CD4-positive, alpha-beta memory T cell (primary cell): Measurements from ENCODE around the gene MYPOP. TPM values are rescaled to one million over a fixed set of nuclear protein-coding genes. Genes with fewer than 3 reads are reported as not detected.
A peak's percentile ranks its signal among the peaks of the same experiment; 100 is the strongest.

Experiments
- CTCF ChIA-PET: fragments of 350-600 bp; sonication (Branson Sonifier 250); formaldehyde crosslinking; loops from one replicate; lab custom pipeline; 2021; ENCODE audit warnings: inconsistent platforms; ENCODE audit not compliant: partially characterized antibody; lab: Charles Lee
- POLR2A ChIA-PET: fragments of 350-600 bp; sonication (Branson Sonifier 250); formaldehyde crosslinking; loops from one replicate; lab custom pipeline; 2021; ENCODE audit not compliant: partially characterized antibody; lab: Charles Lee
- DNase-seq, 5 donors: peaks; one replicate each; pipeline versions ENCODE4 v3.0.0 to v3.0.0-alpha.2; 2020 to 2022; ENCODE audit warnings: mixed read lengths in 1 of 5
- H3K27ac ChIP-seq: one replicate; pipeline ENCODE4 v1.7.0; 2013; ENCODE audit warnings: low read depth, low read length
- H3K27me3 ChIP-seq: 2 replicates; pipeline ENCODE4 v1.7.0; 2013; ENCODE audit warnings: mild to moderate bottlenecking, low read length, moderate library complexity; ENCODE audit not compliant: insufficient read depth
- H3K36me3 ChIP-seq: 2 replicates; pipeline ENCODE4 v1.7.0; 2013; ENCODE audit warnings: mild to moderate bottlenecking, low read length, moderate library complexity; ENCODE audit not compliant: insufficient read depth
- H3K4me1 ChIP-seq: 2 replicates; pipeline ENCODE4 v1.7.0; 2013; ENCODE audit warnings: mild to moderate bottlenecking, low read length, moderate library complexity; ENCODE audit not compliant: insufficient read depth
- H3K4me3 ChIP-seq, 2 donors: one replicate each; pipeline ENCODE4 v1.7.0; 2013; ENCODE audit warnings: low read length in 2 of 2, mild to moderate bottlenecking in 1 of 2
- H3K9me3 ChIP-seq, 2 donors: one replicate each; pipeline ENCODE4 v1.7.0; 2013; ENCODE audit warnings: low read length in 2 of 2, control low read depth in 1 of 2; ENCODE audit not compliant: control insufficient read depth in 1 of 2
- H3K27ac Mint-ChIP-seq, 7 donors: one replicate each; pipeline ENCODE4 v1.8.0; 2020 to 2021; ENCODE audit warnings: mixed read lengths in 7 of 7, mild to moderate bottlenecking in 6 of 7, inconsistent platforms in 3 of 7, moderate library complexity in 3 of 7
- H3K27me3 Mint-ChIP-seq, 2 donors: one replicate each; pipeline ENCODE4 v1.8.0; 2020 to 2021; ENCODE audit warnings: mixed read lengths in 2 of 2
- H3K36me3 Mint-ChIP-seq, 2 donors: one replicate each; pipeline ENCODE4 v1.8.0; 2020 to 2021; ENCODE audit warnings: mixed read lengths in 2 of 2, inconsistent platforms in 1 of 2, mild to moderate bottlenecking in 1 of 2
- H3K4me1 Mint-ChIP-seq, 4 donors: one replicate each; pipeline ENCODE4 v1.8.0; 2020 to 2021; ENCODE audit warnings: mixed read lengths in 4 of 4, mild to moderate bottlenecking in 1 of 4
- H3K4me3 Mint-ChIP-seq, 8 donors: one replicate each; pipeline ENCODE4 v1.8.0; 2020 to 2021; ENCODE audit warnings: mixed read lengths in 8 of 8, mild to moderate bottlenecking in 7 of 8, moderate library complexity in 6 of 8, inconsistent platforms in 3 of 8
- H3K9me3 Mint-ChIP-seq, 8 donors: one replicate each; pipeline ENCODE4 v1.8.0; 2020 to 2021; ENCODE audit warnings: mixed read lengths in 8 of 8, mild to moderate bottlenecking in 5 of 8, inconsistent platforms in 3 of 8, moderate library complexity in 1 of 8
- intact Hi-C: fragments of 100-400 bp; cut with micrococcal nuclease; formaldehyde crosslinking; loops from one replicate; pipeline ENCODE4 v1.15.1; 2023
- polyA plus RNA-seq, 2 donors: library from polyadenylated mRNA; unstranded; fragments of 300-500 nt; fragmentation: Illumina TruSeq; gene quantifications; one replicate each; pipeline ENCODE4 v1.2.3, GENCODE V29; 2021
- total RNA-seq, 2 experiments: library from RNA; stranded (reverse); gene quantifications; one replicate each; pipeline ENCODE4 v1.2.3, GENCODE V29; 2021

MYPOP gene
- total and polyA plus RNA-seq, 4 experiments from 2014 or later = 0.10 to 15.1 (median 6.9) TPM

- intact Hi-C loops = no loop called here
- ChIA-PET CTCF (no interaction called here), POLR2A (no interaction called here)
- Mint-ChIP-seq H3K4me1 (peaks cover 14 to 36% (median 23%) of the 10 kb centered on the region in 4 donors), H3K36me3 (peaks cover under 1% of the 10 kb centered on the region in 2 donors), H3K27me3 (peaks cover 6 to 9% of the 10 kb centered on the region in 2 donors), H3K9me3 (no peaks in the 10 kb centered on the region), H3K27ac (peak overlapping the region in 2 of 7 donors; percentile 77 to 80), H3K4me3 (peak overlapping the region in 4 of 8 donors; percentile 5 to 61 (median 54))
- no peaks in the 10 kb centered on the region for H3K9me3 ChIP-seq
- no peak overlapping the region for H3K4me3 ChIP-seq
- no peak for DNase-seq
- H3K36me3 ChIP-seq = no peaks in the 10 kb centered on the region
- peaks cover 30% of the 10 kb centered on the region for H3K4me1 ChIP-seq
- no peaks in the 10 kb centered on the region for H3K27me3 ChIP-seq
- no peak overlapping the region for H3K27ac ChIP-seq
These were observed 24.2 kb downstream of the MYPOP start for GRCh38 chr19:45878043-45878794.

GRCh38 chr19:45876411-45877197 lies 25.8 kb downstream of the MYPOP start:
- Mint-ChIP-seq H3K9me3 (no peaks in the 10 kb centered on the region), H3K27ac (peak overlapping the region in 6 of 7 donors; percentile 30 to 85 (median 42)), H3K27me3 (peaks cover 6 to 8% of the 10 kb centered on the region in 2 donors), H3K4me1 (peaks cover 11 to 30% (median 17%) of the 10 kb centered on the region in 4 donors), H3K36me3 (no peaks in the 10 kb centered on the region), H3K4me3 (peak overlapping the region in 5 of 8 donors; percentile 13 to 75 (median 33))
- intact Hi-C loops = no loop called here
- H3K36me3 ChIP-seq = no peaks in the 10 kb centered on the region
- ChIA-PET CTCF (no interaction called here), POLR2A (interaction anchor here (1.0 kb wide), 1 partner anchor 9 kb away, joined by 3 read pairs; the partner anchor contains the start of gene IRF2BP1)
- DNase-seq = peak in 1 of 5 donors; percentile 18
- H3K4me1 ChIP-seq = peaks cover 17% of the 10 kb centered on the region
- H3K9me3 ChIP-seq = no peaks in the 10 kb centered on the region
- H3K4me3 ChIP-seq = no peak overlapping the region
- H3K27me3 ChIP-seq = no peaks in the 10 kb centered on the region
- peak overlapping the region; percentile 2 for H3K27ac ChIP-seq

GRCh38 chr19:45876161-45876410 lies 26.3 kb downstream of the MYPOP start:
- intact Hi-C loops = no loop called here
- no peaks in the 10 kb centered on the region for H3K9me3 Mint-ChIP-seq
- ChIA-PET POLR2A (no interaction called here), CTCF (no interaction called here)
- H3K4me3 ChIP-seq = no peak overlapping the region
- H3K36me3 Mint-ChIP-seq = no peaks in the 10 kb centered on the region
- H3K27ac ChIP-seq = no peak overlapping the region
- H3K36me3 ChIP-seq = no peaks in the 10 kb centered on the region
- H3K4me1 ChIP-seq = peaks cover 17% of the 10 kb centered on the region
- H3K4me3 Mint-ChIP-seq = peak overlapping the region in 5 of 8 donors; percentile 13 to 75 (median 33)
- H3K4me1 Mint-ChIP-seq = peaks cover 11 to 25% (median 15%) of the 10 kb centered on the region in 4 donors
- H3K27me3 ChIP-seq = no peaks in the 10 kb centered on the region
- no peaks in the 10 kb centered on the region for H3K9me3 ChIP-seq
- peak in 1 of 5 donors; percentile 49 for DNase-seq
- peaks cover 6% of the 10 kb centered on the region in 2 donors for H3K27me3 Mint-ChIP-seq
- H3K27ac Mint-ChIP-seq = peak overlapping the region in 6 of 7 donors; percentile 4 to 75 (median 36)

- no peak overlapping the region for H3K4me3 Mint-ChIP-seq
- H3K9me3 Mint-ChIP-seq = no peaks in the 10 kb centered on the region
- Histone ChIP-seq H3K9me3 (no peaks in the 10 kb centered on the region), H3K27me3 (no peaks in the 10 kb centered on the region), H3K27ac (no peak overlapping the region), H3K36me3 (no peaks in the 10 kb centered on the region), H3K4me3 (no peak overlapping the region), H3K4me1 (peaks cover 17% of the 10 kb centered on the region)
- peaks cover 11 to 23% (median 15%) of the 10 kb centered on the region in 4 donors for H3K4me1 Mint-ChIP-seq
- peaks cover 6% of the 10 kb centered on the region in 2 donors for H3K27me3 Mint-ChIP-seq
- intact Hi-C loops = no loop called here
- no peaks in the 10 kb centered on the region for H3K36me3 Mint-ChIP-seq
- POLR2A ChIA-PET = interaction anchor here (1.0 kb wide), 1 partner anchor 10 kb away, joined by 3 read pairs; the partner anchor contains the start of gene FOXA3
- H3K27ac Mint-ChIP-seq = no peak overlapping the region
- no peak for DNase-seq
- CTCF ChIA-PET = no interaction called here
These were observed 27.8 kb downstream of the MYPOP start for GRCh38 chr19:45874620-45874966.

- Histone ChIP-seq H3K27me3 (no peaks in the 10 kb centered on the region), H3K9me3 (no peaks in the 10 kb centered on the region), H3K27ac (no peak overlapping the region), H3K36me3 (no peaks in the 10 kb centered on the region), H3K4me1 (peaks cover 17% of the 10 kb centered on the region), H3K4me3 (no peak overlapping the region)
- POLR2A ChIA-PET = interaction anchor here (1.0 kb wide), 1 partner anchor 9 kb away, joined by 3 read pairs; the partner anchor contains the start of gene FOXA3
- H3K4me3 Mint-ChIP-seq = no peak overlapping the region
- H3K27me3 Mint-ChIP-seq = peaks cover 3 to 6% of the 10 kb centered on the region in 2 donors
- no peak for DNase-seq
- intact Hi-C loops = no loop called here
- peaks cover 11 to 17% (median 14%) of the 10 kb centered on the region in 4 donors for H3K4me1 Mint-ChIP-seq
- H3K27ac Mint-ChIP-seq = no peak overlapping the region
- H3K9me3 Mint-ChIP-seq = no peaks in the 10 kb centered on the region
- no peaks in the 10 kb centered on the region for H3K36me3 Mint-ChIP-seq
- CTCF ChIA-PET = no interaction called here
These were observed 29.1 kb downstream of the MYPOP start for GRCh38 chr19:45873219-45873772.

- intact Hi-C loops = no loop called here
- Histone ChIP-seq H3K4me3 (no peak overlapping the region), H3K9me3 (no peaks in the 10 kb centered on the region), H3K4me1 (peaks cover 14% of the 10 kb centered on the region), H3K27ac (no peak overlapping the region), H3K36me3 (no peaks in the 10 kb centered on the region), H3K27me3 (no peaks in the 10 kb centered on the region)
- POLR2A ChIA-PET = no interaction called here
- no peaks in the 10 kb centered on the region for H3K9me3 Mint-ChIP-seq
- peaks cover 0 to 2% of the 10 kb centered on the region in 2 donors for H3K27me3 Mint-ChIP-seq
- peaks cover 7 to 10% (median 8%) of the 10 kb centered on the region in 4 donors for H3K4me1 Mint-ChIP-seq
- CTCF ChIA-PET = interaction anchor here (0.6 kb wide), 1 partner anchor 1033 kb away, joined by 3 read pairs; no protein-coding TSS in a partner anchor
- no peak for DNase-seq
- H3K36me3 Mint-ChIP-seq = no peaks in the 10 kb centered on the region
- H3K4me3 Mint-ChIP-seq = no peak overlapping the region
- H3K27ac Mint-ChIP-seq = no peak overlapping the region
These were observed 30.1 kb downstream of the MYPOP start for GRCh38 chr19:45872095-45872919.
